Inferior parietal cortex (tissue), 1 donor: ENCODE measurements around the gene NOC4L.
"Not testable (repeated sequence)": the region's sequence is repeated elsewhere in the genome, so short reads cannot be mapped to it uniquely, and the experiment has no call there.

Experiments used
- DNase-seq: peaks from one replicate; pipeline ENCODE4 v3.0.0-alpha.2; 2016; ENCODE audit errors: extremely low spot score

The NOC4L gene

GRCh38 chr12:132182206-132182710 is 38.0 kb downstream of the NOC4L start:
- no peak for DNase-seq

GRCh38 chr12:132182711-132183365 is 38.6 kb downstream of the NOC4L start:
- no peak for DNase-seq

- DNase-seq, result no peak
Measured at GRCh38 chr12:132185705-132186104, 41.4 kb downstream of the NOC4L start.

- DNase-seq, result no peak
Measured at GRCh38 chr12:132186208-132186856, 42.1 kb downstream of the NOC4L start.

DNA sequence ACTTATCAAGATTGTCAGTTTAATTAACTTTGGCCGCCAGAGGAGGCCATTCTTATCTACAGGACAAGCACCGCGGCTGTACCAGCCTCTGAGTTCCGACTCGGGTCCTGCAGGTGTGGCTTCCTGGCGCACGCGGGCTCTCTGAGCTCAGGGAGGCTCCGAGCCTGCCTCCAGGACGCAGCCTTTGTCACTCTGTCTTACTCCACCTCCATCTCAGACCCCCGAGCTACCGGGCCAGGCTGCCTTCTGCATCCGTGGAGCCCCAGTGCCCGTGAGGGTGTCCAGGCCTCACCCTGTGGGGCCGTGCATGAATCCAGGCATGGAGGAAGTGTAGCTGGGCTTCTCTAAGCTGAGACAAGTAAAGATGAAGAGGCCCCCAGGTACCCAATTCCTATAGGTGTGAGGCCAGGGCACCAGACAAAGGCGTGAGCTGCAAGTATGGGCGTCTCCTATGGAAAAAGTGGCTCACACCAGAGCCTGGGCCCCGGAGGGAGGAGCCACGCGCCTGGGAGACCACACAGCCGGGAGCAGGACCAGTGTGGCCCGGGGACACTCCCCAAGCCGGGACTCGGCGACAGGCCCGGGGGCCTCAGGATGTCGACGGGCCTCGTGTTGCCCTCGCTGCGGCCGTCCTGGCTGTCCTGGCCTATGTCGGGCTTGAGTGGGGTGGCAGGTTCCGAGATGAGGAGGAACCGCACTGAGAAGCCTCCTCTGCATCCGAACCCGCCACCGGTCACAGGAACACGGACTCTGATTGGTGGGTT is 42.8 kb downstream of the NOC4L start:
- no peak for DNase-seq

GRCh38 chr12:132187646-132188450 is 43.6 kb downstream of the NOC4L start:
- no peak for DNase-seq

- no peak for DNase-seq
Measured at GRCh38 chr12:132188451-132188901, 44.2 kb downstream of the NOC4L start.

DNA sequence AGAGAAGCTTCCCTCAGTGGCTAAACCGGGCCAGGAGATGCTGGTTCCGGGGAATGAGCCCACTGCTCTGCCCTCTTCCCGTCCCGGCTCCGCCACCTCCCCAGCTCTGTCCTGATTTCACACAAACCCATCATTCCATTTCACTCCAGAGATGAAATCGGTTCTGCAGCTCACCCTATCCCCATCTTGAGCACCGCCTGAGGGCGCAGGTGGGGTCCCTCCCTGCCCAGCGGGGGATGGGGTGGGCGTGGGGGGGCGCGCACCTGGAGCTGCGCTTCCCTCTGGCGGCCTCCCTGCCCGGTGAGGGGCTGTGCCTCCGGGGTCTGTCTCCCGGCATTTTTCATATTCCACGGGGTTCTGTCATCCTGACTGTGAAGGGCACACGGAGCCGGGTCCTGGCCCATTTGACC is 44.7 kb downstream of the NOC4L start:
- no peak for DNase-seq

GRCh38 chr12:132189378-132190011 is 45.2 kb downstream of the NOC4L start:
- peak; percentile 57 for DNase-seq

GRCh38 chr12:132190012-132190755 is 45.9 kb downstream of the NOC4L start:
- no peak for DNase-seq

- no peak for DNase-seq
Measured at GRCh38 chr12:132190834-132191500, 46.7 kb downstream of the NOC4L start.

DNA sequence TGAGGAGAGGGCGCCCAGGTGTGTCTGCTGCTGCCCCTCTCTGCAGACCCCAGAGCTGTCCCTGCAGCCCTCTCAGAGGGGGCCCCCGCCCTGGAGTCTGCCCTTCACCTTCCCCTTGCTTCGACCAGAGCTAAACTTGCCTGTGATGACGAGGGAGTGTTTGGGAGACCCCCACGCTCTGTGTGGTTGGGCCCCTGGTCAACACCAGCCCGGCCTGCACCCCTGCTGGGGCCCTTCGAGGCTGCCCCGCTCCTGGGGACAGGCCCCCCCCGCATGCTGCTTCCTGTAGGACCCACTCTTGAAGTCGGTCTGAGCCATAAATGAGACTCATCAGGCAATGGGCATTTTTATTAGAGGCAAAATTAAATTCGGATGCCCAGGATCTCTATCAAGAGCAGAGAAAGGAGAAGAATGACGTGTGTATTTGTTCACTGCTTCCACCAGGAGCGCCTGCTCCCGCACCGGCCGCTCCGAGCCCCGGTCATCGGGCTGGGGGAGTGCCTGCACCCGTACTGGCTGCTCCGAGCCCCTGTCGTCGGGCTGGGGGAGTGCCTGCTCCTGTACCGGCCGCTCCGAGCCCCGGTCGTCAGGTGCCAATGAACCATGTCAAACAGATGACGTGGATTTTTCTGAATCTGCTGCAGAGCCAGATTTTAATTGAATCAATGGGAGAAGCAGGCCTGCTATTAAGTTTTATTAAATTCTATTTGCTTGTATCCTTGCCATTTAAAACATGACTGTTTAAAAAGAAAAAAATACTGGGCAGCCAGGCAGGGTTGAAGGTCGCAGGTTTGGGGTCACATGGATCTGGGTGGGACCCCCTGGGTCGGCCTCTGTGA is 47.7 kb downstream of the NOC4L start:
- DNase-seq, result no peak

GRCh38 chr12:132194056-132194455 is 49.8 kb downstream of the NOC4L start:
- DNase-seq, result no peak

GRCh38 chr12:132194556-132194955 is 50.3 kb downstream of the NOC4L start:
- DNase-seq, result no peak

DNA sequence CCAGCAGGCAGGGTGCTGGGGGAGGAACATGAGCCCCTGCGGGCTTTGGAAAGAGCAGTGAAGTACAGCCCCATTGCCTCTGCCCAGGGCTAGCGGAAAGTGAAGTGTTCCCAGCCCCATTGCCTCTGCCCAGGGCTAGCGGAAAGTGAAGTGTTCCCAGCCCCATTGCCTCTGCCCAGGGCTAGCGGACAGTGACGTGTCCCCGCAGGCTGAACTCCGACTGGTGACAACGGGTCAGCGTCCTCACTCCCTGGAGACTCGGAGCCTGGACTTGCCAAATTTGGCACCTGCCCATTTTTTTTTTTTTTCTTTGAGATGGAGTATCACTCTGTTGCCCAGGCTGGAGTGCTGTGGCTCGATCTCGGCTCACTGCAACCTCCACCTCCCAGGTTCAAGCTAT is 51.0 kb downstream of the NOC4L start:
- DNase-seq, result not testable (repeated sequence)

- no peak for DNase-seq
Measured at GRCh38 chr12:132196038-132196872, 52.0 kb downstream of the NOC4L start.

- DNase-seq, result no peak
Measured at GRCh38 chr12:132196873-132197390, 52.7 kb downstream of the NOC4L start.
